OCI-LY1 (cell line): ENCODE data around the gene DNAJB1.

Experiments
- H2AFZ ChIP-seq: fragments of 200-600 bp; sonication (generic), shearing (Covaris generic); 2 replicates; pipeline ENCODE4 v1.6.0; 2014; ENCODE audit warnings: antibody characterized with exemption, mild to moderate bottlenecking, low read length
- H3F3A ChIP-seq: fragments of 200-600 bp; sonication (generic), shearing (Covaris generic); 2 replicates; pipeline ENCODE4 v1.6.0; 2014; ENCODE audit warnings: mild to moderate bottlenecking, antibody characterized with exemption, low read length, moderate library complexity; ENCODE audit not compliant: insufficient read depth
- H3K27ac ChIP-seq: fragments of 200-600 bp; sonication (generic); 2 replicates; pipeline ENCODE4 v1.5.1; 2014; ENCODE audit warnings: low read length, mixed run types, mild to moderate bottlenecking, low read depth; ENCODE audit not compliant: poor library complexity, severe bottlenecking
- H3K27me3 ChIP-seq: fragments of 200-600 bp; sonication (generic); 2 replicates; pipeline ENCODE4 v1.6.0; 2014; ENCODE audit warnings: antibody characterized with exemption, mild to moderate bottlenecking, low read length, moderate library complexity; ENCODE audit not compliant: insufficient read depth
- H3K36me3 ChIP-seq: fragments of 200-600 bp; sonication (generic); 2 replicates; pipeline ENCODE4 v1.6.1; 2014; ENCODE audit warnings: mild to moderate bottlenecking, antibody characterized with exemption, low read length, moderate library complexity, mixed read lengths; ENCODE audit not compliant: insufficient read depth
- H3K4me1 ChIP-seq: fragments of 200-600 bp; sonication (generic); 2 replicates; pipeline ENCODE4 v1.5.1; 2014; ENCODE audit warnings: mild to moderate bottlenecking, low read length, moderate library complexity; ENCODE audit not compliant: insufficient read depth, severe bottlenecking
- H3K4me2 ChIP-seq: fragments of 200-600 bp; sonication (generic), shearing (Covaris generic); 2 replicates; pipeline ENCODE4 v1.6.1; 2014; ENCODE audit warnings: low read length
- H3K4me3 ChIP-seq: fragments of 200-600 bp; sonication (generic); 2 replicates; pipeline ENCODE4 v1.5.1; 2014; ENCODE audit warnings: low read length, low read depth, mild to moderate bottlenecking, mixed read lengths; ENCODE audit not compliant: poor library complexity, severe bottlenecking
- H3K79me2 ChIP-seq: fragments of 200-600 bp; shearing (Covaris generic); 2 replicates; pipeline ENCODE4 v1.6.1; 2016; ENCODE audit warnings: mixed run types, low read length, mixed read lengths; ENCODE audit not compliant: insufficient read depth
- H3K9ac ChIP-seq: fragments of 200-600 bp; sonication (generic), shearing (Covaris generic); 2 replicates; pipeline ENCODE4 v1.6.1; 2014; ENCODE audit warnings: mild to moderate bottlenecking, low read length, mixed read lengths
- H3K9me2 ChIP-seq: fragments of 200-600 bp; sonication (generic), shearing (Covaris generic); 2 replicates; pipeline ENCODE4 v1.6.1; 2014; ENCODE audit warnings: low read depth, mild to moderate bottlenecking, low read length, mixed read lengths
- H3K9me3 ChIP-seq: fragments of 200-600 bp; shearing (Covaris generic); 2 replicates; pipeline ENCODE4 v1.6.1; 2014; ENCODE audit warnings: low read length, mixed read lengths
- H4K20me1 ChIP-seq: fragments of 200-600 bp; sonication (generic), shearing (Covaris generic); 2 replicates; pipeline ENCODE4 v1.6.0; 2016; ENCODE audit warnings: mild to moderate bottlenecking, low read length; ENCODE audit not compliant: insufficient read depth
- EZH2 ChIP-seq: fragments of 200-600 bp; sonication (generic), shearing (Covaris generic); IDR thresholded peaks from 2 replicates; pipeline ENCODE4 v1.8.0; 2017; ENCODE audit warnings: borderline replicate concordance, mixed run types, mild to moderate bottlenecking, antibody characterized with exemption, low read length, moderate library complexity, mixed read lengths
- TF ChIP-seq, protein P1 (sequence below): fragments of 200-600 bp; sonication (generic), shearing (Covaris generic); IDR thresholded peaks from 2 replicates; pipeline ENCODE4 v1.5.1; 2017; ENCODE audit warnings: mild to moderate bottlenecking, antibody characterized with exemption, low read length, moderate library complexity, mixed read lengths

The DNAJB1 gene

DNA sequence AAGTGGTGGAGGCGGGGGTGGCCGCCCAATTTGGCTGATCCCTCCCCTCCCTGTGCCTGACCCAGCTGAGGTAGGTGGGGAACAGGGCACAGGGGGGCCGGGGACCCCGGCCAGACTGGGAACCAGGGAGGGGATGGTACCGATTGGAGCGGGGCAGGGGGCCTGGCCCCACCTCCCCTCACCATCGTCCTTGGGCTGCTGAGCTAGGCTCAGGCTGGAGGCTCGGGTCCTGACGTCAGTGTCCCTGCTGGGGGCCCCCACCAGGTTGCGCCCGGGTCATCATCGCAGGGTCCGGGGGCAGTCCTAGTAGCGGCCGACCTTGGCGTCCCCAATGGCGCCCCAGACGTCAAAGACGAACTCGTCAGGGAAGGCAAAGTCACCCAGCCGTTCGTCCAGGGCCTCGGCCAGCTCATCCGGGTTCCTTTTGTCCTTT is 40.1 kb downstream of the DNAJB1 start:
- no peaks in the 10 kb centered on the region for H3K79me2 ChIP-seq
- peaks cover 7% of the 10 kb centered on the region for H3K4me1 ChIP-seq
- no peaks in the 10 kb centered on the region for H3F3A ChIP-seq

DNA sequence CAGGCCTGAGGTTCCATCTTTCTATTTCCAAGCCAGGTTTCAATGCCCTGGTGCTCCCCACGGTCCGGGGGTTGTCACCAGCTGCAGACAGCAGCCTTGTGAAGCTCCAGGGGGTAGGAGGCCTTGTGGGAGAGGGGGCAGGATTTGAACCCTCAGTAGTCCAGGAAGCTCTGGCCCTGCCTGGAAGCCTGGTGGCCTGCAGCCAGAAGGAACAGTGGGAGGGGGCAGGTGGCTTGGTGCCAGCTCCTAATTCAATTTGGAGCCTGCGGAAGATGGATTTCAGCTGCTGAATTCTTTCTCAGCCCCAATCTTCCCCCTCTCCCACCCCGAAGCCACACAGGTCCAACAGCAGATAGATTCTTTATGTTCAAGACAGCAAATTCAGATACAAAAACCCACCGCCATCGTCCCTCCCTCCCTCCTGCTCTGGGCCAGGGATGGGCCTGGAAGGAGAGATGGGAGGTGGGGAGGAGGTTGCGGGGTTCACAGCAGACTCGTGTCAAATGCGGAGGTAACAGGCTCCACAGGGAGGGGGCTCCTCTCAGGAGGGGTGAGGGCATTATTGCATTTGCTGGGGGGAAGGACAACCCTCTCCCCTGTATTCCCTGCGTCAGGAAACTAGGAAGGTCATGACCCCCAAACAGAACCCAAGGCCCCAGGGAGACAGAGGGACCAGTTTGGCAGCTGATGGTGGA is 40.6 kb downstream of the DNAJB1 start:
- peaks cover 8% of the 10 kb centered on the region for H3K4me1 ChIP-seq
- H3K9ac ChIP-seq = no peak overlapping the region
- H3K79me2 ChIP-seq = no peaks in the 10 kb centered on the region
- no peak overlapping the region for H3K27ac ChIP-seq
- H3K4me2 ChIP-seq = no peak overlapping the region
- H2AFZ ChIP-seq = no peak overlapping the region
- no peaks in the 10 kb centered on the region for H3F3A ChIP-seq
- peaks cover 6% of the 10 kb centered on the region; the same call in 1 of the 2 replicates for H3K27me3 ChIP-seq
- TF ChIP-seq EZH2 = no peak
- TF ChIP-seq, protein P1, sequence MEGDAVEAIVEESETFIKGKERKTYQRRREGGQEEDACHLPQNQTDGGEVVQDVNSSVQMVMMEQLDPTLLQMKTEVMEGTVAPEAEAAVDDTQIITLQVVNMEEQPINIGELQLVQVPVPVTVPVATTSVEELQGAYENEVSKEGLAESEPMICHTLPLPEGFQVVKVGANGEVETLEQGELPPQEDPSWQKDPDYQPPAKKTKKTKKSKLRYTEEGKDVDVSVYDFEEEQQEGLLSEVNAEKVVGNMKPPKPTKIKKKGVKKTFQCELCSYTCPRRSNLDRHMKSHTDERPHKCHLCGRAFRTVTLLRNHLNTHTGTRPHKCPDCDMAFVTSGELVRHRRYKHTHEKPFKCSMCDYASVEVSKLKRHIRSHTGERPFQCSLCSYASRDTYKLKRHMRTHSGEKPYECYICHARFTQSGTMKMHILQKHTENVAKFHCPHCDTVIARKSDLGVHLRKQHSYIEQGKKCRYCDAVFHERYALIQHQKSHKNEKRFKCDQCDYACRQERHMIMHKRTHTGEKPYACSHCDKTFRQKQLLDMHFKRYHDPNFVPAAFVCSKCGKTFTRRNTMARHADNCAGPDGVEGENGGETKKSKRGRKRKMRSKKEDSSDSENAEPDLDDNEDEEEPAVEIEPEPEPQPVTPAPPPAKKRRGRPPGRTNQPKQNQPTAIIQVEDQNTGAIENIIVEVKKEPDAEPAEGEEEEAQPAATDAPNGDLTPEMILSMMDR = no peak
- peaks cover 22% of the 10 kb centered on the region for H3K36me3 ChIP-seq
- H4K20me1 ChIP-seq = no peaks in the 10 kb centered on the region
- H3K9me2 ChIP-seq = no peaks in the 10 kb centered on the region
- no peaks in the 10 kb centered on the region for H3K9me3 ChIP-seq
- H3K4me3 ChIP-seq = no peak overlapping the region

More for the DNA sequence above, 40.1 kb downstream of the DNAJB1 start:
- H3K27me3 ChIP-seq = peaks cover 6% of the 10 kb centered on the region; the same call in 1 of the 2 replicates
- H3K36me3 ChIP-seq = peaks cover 22% of the 10 kb centered on the region
- H4K20me1 ChIP-seq = no peaks in the 10 kb centered on the region
- no peaks in the 10 kb centered on the region for H3K9me2 ChIP-seq
- no peak overlapping the region for H3K9ac ChIP-seq
- H3K9me3 ChIP-seq = no peaks in the 10 kb centered on the region
- H3K27ac ChIP-seq = no peak overlapping the region
- H3K4me3 ChIP-seq = no peak overlapping the region
- H2AFZ ChIP-seq = no peak overlapping the region
- H3K4me2 ChIP-seq = no peak overlapping the region
- no peak for TF ChIP-seq EZH2
- TF ChIP-seq, protein P1 = no peak

DNA sequence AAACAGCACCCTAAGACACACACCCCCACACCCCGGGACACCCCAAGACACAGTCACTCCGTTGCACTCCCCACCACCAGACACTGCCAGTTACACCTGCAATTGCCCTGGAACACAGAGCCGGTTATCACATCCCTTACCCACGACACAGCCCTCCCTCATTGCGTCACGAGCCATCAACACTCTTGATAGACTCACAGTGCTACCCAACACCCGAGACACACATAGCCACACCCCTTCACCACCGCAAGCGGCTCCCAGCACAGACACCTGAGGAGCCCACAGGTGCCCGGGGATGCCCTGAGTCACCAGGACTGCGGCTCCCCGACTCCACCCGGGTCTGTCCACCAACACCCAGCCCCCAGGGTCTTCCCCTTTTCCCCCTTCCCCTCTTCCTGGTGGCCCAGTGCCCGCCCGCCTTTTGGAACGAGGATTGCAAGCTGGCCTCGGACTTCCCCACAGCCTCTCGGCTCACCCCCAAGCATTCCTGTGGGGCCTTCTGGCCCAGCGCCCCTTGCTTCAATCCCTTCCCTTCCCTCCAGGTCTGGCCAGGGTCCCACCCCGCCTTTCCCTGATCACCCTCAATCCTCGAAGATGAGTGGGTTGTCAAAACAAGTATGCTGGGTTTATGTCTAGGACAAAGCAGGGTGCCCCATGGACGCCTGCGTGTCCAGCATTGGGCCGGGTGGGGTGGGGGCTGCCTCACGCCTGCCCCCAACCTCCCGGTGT is 41.4 kb downstream of the DNAJB1 start:
- no peaks in the 10 kb centered on the region for H3K79me2 ChIP-seq
- H3K4me2 ChIP-seq = no peak overlapping the region
- H3K4me3 ChIP-seq = no peak overlapping the region
- H3K9ac ChIP-seq = no peak overlapping the region
- no peak overlapping the region for H3K27ac ChIP-seq
- peaks cover 15% of the 10 kb centered on the region for H3K4me1 ChIP-seq
- no peaks in the 10 kb centered on the region for H3K9me2 ChIP-seq
- no peaks in the 10 kb centered on the region for H3K9me3 ChIP-seq
- no peaks in the 10 kb centered on the region for H3F3A ChIP-seq
- peaks cover 6% of the 10 kb centered on the region; the same call in 1 of the 2 replicates for H3K27me3 ChIP-seq
- no peak for TF ChIP-seq EZH2
- TF ChIP-seq, protein P1 = no peak
- no peaks in the 10 kb centered on the region for H4K20me1 ChIP-seq
- peaks cover 17% of the 10 kb centered on the region for H3K36me3 ChIP-seq
- no peak overlapping the region for H2AFZ ChIP-seq
